Upper lobe of left lung (tissue), 4 donors: ENCODE data around the gene PLPP1.

Experiments used
- CTCF ChIP-seq, 6 experiments: fragments of 450-650 bp in 4 of 6; fragments of 200-600 bp in 2 of 6; sonication (generic) in 2 of 6; IDR thresholded peaks; one replicate each; pipeline ENCODE4 v1.5.1; 2016 to 2019; ENCODE audit warnings: antibody characterized with exemption in 6 of 6
- EP300 ChIP-seq, 4 donors: sonication (generic); formaldehyde crosslinking; IDR thresholded peaks; one replicate each; pipeline ENCODE4 v1.5.1; 2017; ENCODE audit warnings: antibody characterized with exemption in 4 of 4, control low read depth in 2 of 4
- POLR2AphosphoS5 ChIP-seq, 2 donors: sonication (generic); formaldehyde crosslinking; IDR thresholded peaks; one replicate each; pipeline ENCODE4 v1.5.1; 2017; ENCODE audit warnings: antibody characterized with exemption in 2 of 2

DNA sequence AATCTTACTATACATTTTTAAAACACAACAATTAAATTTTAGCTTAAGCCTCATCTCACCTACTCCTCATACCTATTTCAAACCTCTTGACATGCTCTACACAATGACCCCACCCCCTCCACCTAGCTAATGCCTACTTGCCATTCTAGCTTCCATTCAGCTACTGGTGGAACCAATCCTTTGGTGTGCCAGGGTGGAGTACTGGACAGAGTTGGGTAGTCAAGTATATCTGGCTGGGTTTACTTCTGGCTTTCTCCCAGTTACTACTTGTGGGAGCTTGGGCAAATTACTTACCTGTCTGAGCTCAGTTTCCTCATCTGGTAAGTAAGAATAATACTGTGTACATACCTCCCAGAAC is 24.3 kb downstream of the PLPP1 start:
- no peak for TF ChIP-seq CTCF (IDR thresholded peaks at IDR 0.05)
- TF ChIP-seq EP300 (IDR thresholded peaks at IDR 0.05), result no peak
- no peak for TF ChIP-seq POLR2AphosphoS5 (IDR thresholded peaks at IDR 0.05)
